ENCODE results near the gene MLEC.
"Not testable (repeated sequence)": the region's sequence is repeated elsewhere in the genome, so short reads cannot be mapped to it uniquely, and the experiment has no call there.

The MLEC gene

DNA sequence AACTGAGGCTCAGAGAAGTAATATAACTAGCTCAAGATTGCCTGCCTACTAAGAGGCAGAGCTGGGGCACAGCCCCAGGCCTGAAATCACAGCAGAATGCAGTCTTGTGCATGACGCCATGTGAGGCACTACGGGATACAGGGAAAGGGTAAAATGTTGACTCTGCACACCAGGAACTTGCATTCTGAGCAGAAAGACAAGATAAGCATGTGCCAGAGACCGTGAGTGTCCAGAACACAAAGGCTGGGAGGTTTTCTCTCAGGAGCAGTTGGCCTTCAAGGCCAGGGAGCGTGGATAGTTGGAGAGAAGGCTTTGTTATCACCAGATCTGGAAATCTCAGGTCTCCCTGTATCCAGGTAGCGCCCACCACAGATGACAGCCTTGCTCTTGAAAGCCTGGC, 23.2 kb upstream of the MLEC start:
- DNase-seq: no peak

- DNase-seq: no peak
Observed at GRCh38 chr12:120666571-120667390, 20.2 kb upstream of the MLEC start.

GRCh38 chr12:120668091-120668867, 18.7 kb upstream of the MLEC start:
- no peak for DNase-seq

DNA sequence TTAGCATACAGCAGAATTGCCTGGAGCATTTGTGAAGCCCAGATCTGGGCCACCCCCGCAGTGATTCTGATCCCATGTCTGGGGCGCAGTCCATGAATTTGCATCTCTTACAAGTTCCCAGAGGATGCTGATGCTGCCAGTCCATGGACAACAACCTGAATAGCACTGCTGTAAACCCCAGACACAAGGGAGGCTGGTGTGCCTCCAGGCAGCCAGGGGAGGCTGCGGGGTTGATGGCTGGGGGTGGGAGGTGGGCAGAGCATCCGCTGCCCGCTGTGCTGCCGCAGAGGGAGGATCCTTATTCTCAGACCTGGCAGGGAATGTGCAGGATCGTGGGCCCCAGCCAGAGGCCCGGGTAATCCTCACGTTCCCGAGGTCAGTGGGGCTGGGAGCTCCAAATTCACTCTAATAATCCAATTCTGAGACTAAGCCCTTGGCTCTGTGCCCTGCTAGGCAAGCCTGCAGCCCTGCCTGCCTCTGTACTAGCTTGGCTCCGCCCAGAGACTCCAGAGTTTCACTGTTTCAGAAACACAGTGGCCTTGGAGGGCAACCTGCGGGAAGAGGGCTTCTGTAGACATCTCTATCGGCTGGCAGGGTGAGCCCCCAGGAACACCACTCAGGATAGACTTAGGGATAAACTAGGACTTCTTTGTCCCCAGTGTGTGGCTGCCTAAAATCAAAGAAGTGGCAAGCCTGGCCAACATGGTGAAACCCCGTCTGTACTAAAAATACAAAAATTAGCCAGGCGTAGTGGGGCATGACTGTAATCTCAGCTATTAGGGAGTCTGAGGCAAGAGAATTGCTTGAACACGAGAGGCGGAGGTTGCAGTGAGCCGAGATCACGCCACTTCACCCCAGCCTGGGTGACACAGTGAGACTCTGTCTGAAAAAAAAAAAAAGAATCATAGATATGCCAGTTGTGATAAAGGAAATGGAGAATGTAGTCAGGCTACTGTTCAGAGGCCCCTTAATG, 17.8 kb upstream of the MLEC start:
- DNase-seq: no peak

DNA sequence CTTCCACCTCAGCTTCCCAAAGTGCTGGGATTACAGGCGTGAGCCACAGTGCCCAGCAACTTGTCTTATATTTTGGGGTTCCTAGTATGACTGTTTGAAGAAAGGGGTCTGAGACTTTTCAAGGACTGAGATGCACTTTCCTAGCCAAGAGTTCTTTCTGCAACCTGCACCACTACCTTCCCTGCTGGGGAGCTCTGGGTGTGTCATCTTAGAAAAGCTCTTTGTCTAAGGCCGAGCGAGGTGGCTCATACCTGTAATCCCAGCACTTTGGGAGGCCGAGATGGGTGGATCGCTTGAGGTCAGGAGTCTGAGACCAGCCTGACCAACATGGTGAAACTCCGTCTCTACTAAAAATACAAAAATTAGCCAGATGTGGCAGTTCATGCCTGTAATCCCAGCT, 16.7 kb upstream of the MLEC start:
- DNase-seq: not testable (repeated sequence)

- DNase-seq: no peak
Observed at GRCh38 chr12:120670667-120671066, 16.3 kb upstream of the MLEC start.

- no peak for DNase-seq
Observed at GRCh38 chr12:120674097-120674636, 12.8 kb upstream of the MLEC start.

- DNase-seq: no peak
Observed at GRCh38 chr12:120677765-120678473, 9.0 kb upstream of the MLEC start.

DNA sequence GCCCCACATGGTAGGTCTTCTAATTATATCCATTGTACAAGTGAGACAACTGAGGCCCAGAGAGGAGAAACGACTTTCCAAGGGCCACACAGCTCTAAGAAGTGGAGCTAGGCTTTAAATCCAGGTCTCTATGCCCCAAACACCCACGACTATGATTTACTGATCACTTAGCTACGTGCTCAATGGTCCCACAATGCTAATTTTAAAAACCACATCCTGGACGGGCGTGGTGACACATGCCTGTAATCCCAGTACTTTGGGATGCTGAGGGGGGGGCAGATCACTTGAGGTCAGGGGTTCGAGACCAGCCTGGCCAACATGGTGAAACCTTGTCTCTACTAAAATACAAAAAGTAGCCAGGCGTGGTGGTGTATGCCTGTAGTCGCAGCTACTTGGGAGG, 8.4 kb upstream of the MLEC start:
- DNase-seq: no peak

- DNase-seq: no peak
Observed at GRCh38 chr12:120680165-120680738, 6.7 kb upstream of the MLEC start.

DNA sequence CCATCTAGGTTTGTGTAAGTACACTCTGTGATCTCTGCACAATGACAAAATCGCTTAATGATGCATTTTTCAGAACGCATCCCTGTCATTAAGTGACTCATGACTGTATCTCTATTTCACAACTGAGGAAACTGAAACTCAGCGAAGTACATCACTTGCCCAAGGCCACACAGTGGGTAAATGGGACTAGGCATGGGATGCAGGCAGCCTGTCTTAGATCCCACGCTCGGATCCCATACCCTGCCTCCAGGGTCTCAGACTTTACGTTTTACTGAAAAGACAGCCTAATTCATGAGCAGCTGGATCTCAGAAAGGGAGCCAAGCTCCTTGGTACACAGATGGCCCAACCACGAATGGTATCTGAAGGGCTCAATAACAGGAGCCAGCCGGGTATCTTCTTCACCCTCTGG, 2.4 kb upstream of the MLEC start:
- no peak for DNase-seq

DNA sequence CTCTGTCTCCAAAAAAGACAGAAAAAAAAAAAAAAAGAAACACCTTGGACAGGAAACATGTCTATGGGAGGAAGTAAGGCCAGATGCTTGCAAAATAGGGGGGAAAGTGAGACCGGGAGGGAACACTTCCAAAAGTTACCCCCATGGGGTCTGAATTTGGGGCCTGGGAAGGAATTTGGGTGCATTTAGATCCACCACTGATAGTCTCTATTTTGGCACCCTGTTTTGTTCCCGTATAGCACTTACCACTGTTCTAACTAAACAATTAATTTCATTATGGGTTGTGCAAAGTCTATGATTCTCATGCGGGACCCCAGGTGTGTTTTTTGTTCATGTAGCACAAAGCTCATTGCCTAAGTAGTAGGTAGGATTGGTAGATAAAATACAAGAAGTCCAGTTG, 1.4 kb upstream of the MLEC start:
- DNase-seq: no peak

- peak; percentile 98 for DNase-seq
Observed at GRCh38 chr12:120686151-120686689, 729 bp upstream of the MLEC start.

GRCh38 chr12:120687578-120688289, 785 bp downstream of the MLEC start:
- DNase-seq: no peak

DNA sequence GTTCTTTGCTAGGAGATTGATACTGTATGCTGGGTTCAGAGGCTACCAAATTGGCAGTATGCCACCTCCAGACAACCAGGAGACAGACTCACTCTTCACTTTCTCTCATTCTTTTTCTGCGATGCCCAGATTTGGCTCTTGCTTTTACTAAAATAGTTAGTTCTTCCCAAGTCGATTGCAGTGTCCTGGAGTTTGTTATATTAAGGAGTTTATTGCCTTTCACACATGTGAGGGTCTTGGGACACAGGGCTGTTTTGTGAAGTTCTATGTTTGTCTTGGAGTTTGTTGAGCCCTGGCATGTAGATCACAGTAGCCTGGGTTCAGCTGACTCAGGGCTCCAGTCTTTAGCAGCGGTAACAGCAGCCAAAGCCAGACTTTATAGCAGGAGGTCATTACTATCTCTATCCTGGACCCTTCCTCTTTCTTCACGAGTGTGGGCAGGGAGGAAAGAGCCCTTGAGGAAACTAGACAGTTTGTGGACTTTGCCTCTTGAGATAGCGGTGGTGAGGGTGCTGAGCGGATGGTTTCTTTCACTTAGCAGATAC, 1.6 kb downstream of the MLEC start:
- DNase-seq: no peak

DNA sequence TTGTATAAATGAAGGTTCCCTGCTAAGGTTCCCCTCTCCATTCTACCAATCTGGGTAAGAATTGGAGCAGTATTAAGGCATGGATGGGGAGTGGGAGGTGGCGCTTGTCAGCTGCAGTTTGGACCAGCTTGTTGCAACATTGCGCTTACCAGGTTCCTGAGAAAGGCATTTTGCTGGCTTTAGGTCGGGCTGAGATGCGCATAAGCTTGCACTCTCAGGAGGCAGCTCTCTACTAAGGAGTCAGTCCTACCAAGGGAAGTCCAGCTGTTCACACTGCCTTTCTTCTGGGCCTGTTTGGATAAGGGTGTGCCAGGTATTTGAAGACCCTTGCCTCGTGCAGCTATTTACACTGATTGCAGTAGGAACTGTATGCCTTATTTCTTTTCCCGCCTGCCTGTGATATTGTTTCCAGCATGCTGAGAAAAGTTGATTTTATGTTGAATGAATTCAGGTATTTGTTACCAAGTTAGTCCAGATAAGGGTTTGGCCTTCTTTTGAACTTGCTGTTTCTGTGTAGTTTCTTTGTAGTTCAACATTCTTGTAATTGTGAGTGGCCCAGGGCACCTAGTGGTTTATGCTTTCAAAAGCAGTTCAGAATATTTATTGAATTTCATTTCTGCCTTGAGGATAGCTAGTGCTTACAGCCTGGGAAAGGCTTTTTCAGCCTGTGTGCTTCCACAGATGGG, 2.6 kb downstream of the MLEC start:
- no peak for DNase-seq

- DNase-seq: no peak
Observed at GRCh38 chr12:120690083-120690450, 3.1 kb downstream of the MLEC start.

DNA sequence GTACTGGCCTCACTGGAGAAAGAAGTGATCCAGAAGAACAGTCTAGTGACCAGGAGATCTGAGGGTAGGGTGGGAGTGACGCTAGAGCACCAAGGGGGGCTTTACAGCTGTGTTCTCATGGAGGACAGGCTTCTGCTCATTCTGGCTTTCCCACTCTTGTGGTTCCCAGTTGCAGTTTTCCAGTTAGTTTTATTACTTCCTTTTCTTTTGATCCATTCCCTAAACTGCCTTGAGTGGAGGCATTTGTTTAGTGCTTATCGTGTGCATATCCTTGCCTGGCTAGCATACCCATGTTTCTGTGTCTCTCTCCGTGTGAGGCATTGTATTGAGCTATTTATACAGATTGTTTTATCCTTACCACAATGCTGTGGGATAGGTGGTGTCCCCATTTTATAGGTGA, 4.0 kb downstream of the MLEC start:
- DNase-seq: no peak

- DNase-seq: no peak
Observed at GRCh38 chr12:120692524-120693033, 5.6 kb downstream of the MLEC start.

- no peak for DNase-seq
Observed at GRCh38 chr12:120693848-120694247, 6.9 kb downstream of the MLEC start.

Measured in NCI-H2107 (cell line).